ENCODE data around the gene TNRC6C.
"Not testable (repeated sequence)": the region's sequence is repeated elsewhere in the genome, so short reads cannot be mapped to it uniquely, and the experiment has no call there.

Gene TNRC6C

DNA sequence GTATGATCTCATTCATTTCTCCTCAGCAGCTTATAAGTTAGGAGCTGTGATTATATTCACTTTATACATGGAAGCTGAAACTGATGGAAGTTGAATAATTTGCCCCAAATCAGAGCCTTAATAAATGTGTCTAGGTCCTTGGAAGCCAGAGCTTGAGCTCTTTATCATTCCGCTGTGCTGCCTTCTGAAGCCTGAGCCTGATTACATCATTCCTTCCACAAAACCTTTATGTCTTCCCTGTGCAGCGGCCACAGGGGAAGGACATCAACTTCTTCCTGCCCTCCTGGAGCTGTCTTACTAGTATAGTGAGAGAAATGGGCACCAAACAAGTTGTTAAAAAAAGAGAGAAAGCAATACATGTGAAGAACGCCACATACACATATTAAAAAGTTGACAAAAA is 6.8 kb downstream of the TNRC6C start:
- DNase-seq, result no peak

GRCh38 chr17:77966476-77966875 is 8.0 kb downstream of the TNRC6C start:
- DNase-seq, result no peak

- no peak for DNase-seq
Measured at GRCh38 chr17:77968788-77969187, 10.3 kb downstream of the TNRC6C start.

DNA sequence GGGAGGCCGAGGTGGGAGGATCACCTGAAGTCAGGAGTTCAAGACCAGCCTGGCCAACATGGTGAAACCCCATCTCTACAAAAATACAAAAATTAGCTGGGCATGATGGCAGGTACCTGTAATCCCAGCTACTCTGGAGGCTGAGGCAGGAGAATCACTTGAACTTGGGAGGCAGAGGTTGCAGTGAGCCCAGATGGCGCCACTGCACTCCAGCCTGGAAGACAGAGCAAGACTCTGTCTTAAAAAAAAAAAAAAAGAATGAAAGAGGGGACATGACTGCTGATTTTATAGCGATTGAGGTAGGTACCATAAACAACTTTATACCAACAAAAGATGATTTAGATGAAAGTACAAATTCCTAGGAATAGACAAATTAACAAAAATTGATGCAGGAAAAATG is 13.8 kb downstream of the TNRC6C start:
- DNase-seq, result not testable (repeated sequence)

DNA sequence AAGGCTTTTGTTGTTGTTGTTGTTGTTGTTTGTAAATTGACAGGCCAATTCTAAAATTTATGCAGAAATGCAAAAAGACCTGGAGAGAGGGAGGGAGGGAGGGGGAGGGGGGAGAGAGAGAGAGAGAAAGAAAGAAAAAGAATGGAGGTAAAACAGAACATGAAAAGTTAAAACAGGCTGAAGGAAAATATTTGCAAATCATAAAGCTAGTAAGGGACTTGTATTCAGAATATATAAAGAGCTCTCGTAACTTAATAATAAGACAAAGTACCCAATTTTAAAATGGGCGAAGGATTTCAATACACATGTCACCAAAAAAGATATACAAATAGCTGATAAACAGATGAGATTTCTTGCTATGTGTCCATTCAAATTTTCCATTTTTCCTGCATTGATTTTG is 15.4 kb downstream of the TNRC6C start:
- no peak for DNase-seq

DNA sequence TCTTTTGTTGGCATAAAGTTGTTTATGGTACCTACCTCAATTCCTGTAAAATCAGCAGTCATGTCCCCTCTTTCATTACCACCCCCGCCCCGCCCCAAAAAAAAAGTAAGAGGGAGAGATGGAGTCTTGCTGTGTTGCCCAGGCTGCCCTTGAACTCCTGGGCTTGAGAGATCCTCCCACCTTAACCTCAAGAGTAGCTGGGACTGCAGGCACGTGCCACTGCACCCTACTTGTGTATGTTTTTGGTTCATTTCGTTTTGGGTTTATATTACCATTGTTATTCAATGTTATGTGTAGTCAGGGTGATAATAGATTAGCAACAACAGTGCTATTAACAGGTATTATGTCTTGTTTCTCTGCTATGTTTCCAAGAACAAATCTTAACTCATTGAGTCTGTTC is 15.9 kb downstream of the TNRC6C start:
- no peak for DNase-seq

DNA sequence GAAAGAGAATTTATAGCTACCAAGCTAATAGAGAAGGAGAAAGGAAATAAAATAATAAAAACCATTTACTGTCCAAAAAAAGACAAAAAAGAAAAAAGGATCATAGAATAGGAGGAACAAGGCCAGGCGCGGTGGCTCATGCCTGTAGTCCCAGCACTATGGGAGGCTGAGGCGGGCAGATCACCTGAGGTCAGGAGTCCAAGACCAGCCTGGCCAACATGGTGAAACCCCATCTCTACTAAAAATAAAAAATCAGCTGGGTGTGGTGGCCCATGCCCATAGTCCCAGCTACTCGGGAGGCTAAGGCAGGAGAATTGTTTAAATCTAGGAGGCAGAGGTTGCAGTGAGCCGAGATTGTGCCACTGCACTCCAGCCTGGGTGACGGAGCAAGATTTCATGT is 23.9 kb downstream of the TNRC6C start:
- DNase-seq, result not testable (repeated sequence)

GRCh38 chr17:77990301-77990700 is 31.8 kb downstream of the TNRC6C start:
- DNase-seq, result no peak

- not testable (repeated sequence) for DNase-seq
Measured at GRCh38 chr17:77993735-77994134, 35.2 kb downstream of the TNRC6C start.

GRCh38 chr17:77995146-77995852 is 36.8 kb downstream of the TNRC6C start:
- peak; percentile 18 for DNase-seq

DNA sequence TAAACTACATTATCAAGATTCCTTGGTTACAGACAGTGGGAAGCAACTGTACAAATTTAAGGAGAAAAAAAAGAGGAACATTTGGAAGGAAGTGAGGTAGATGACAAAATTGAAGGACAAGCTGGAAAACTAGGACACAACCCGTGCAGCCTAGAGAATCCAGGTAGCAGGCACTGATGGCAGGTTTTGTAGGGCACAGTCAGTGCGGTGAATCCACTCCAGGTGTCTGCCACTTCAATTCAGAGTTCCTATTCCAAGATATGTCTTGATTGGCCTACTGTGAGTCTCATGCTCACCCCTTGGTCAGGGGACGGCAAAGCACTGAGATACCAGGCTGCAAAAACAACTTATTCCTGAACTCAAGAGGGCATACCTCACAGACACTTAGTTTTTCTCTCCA is 37.8 kb downstream of the TNRC6C start:
- DNase-seq, result no peak

DNA sequence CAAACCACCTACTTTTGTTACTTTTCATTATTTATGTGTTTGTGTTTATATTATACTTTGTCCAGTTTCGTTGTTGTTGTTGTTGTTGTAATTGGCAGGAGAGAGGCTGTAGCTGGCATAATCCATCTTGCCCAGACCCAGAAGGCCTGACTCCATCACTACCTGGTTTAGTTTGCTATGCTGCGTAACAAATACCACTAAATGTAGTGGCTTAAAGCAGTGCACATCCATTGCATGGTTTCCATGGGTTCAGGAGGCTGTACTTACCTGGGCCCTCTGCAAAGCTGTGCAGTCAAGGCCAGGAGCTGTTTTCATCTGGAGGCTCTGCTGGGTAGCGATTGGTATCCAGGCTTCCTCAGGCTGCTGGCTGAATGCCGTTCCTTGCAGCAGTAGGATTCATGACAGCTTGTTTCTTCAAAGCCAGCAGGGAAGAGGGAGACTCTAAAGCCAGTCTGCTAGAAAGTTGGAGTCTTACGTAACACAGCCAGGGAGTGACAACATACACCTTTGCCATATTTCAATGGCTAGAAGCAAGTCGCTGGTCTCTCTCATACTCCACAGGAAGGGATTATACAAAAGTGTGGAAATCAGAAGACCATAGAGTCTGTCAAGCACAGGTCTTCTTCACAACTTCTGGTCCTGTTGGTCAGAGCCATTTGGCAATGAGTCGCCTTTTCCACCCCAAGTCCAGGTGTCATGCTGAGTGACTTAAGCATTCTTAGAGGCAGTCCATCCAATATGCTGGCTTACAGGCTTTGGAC is 41.1 kb downstream of the TNRC6C start:
- no peak for DNase-seq

DNA sequence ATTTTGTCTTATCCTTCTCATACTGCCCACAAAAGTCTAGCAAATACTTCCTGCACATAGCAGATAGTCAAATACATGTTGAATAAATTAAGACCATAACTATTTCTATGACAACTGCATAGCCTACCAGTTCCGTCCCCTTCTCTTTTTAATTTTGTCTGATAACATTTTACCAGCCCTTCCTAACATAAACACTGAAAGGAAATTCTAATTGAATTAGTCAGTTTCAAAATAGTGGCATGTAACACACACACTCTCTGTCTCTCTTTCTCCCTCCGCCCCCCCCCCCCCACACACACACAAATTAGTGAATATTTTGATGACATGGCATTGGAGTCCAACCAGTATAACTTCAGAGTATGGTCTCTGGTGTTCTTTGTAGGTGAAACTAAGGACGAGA is 41.8 kb downstream of the TNRC6C start:
- no peak for DNase-seq

- DNase-seq, result no peak
Measured at GRCh38 chr17:78001182-78001581, 42.7 kb downstream of the TNRC6C start.

- DNase-seq, result no peak
Measured at GRCh38 chr17:78001612-78002011, 43.1 kb downstream of the TNRC6C start.

DNA sequence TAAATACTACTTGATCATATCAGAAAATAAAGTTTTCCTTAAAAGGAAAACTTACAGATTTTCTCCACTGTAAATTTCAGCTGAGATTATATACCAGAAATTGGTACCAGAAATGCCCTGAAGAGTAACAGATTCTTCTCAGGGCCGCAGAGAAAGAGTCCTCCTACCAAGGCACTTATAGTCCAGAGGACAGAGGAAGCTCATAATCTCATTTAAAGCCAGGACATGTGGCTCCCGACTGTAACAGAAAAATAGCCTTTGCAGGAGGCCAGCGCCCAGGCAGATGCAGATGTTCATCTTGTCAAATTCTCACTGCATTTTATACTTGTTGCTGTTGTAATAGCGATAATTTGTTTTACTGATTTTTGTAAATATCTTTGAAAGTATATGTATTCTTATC is 43.7 kb downstream of the TNRC6C start:
- DNase-seq, result no peak

GRCh38 chr17:78005452-78006171 is 47.1 kb downstream of the TNRC6C start:
- DNase-seq, result no peak

DNA sequence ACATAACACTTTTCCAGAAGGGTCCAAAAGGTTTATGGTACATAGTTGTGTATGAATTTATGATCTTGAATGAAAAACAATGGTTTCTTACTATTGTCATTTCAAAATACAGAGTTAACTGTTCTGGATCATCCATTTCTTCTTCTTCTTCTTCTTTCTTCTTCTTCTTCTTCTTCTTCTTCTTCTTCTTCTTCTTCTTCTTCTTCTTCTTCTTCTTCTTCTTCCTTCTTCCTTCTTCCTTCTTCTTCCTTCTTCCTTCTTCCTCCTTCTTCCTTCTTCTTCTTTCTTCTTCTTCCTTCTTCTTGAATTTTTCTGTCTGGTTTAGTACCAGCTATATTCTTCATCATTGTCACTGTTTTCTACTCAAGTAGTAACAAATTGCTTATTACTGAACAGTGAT is 47.8 kb downstream of the TNRC6C start:
- no peak for DNase-seq

GRCh38 chr17:78007647-78008046 is 49.1 kb downstream of the TNRC6C start:
- DNase-seq, result no peak

DNA sequence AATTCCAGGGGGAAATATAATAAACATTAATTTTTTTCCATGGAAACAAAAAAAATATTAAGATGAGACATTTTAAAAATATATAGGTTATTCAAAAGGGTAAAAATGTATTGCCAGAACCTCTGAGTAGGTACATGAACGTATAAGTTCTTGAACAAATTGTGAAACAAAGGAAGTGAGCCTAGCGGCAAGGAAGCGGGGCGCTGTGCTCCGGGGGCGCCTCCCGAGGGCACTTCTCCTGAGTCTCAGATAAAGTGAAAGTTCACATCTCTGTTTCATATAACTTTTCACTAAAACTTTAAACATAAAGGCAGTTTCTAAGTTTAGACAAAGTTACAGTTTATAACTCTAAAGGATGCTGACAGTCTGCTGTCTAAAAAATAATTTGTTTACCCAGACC is 52.3 kb downstream of the TNRC6C start:
- DNase-seq, result no peak

- no peak for DNase-seq
Measured at GRCh38 chr17:78012428-78012827, 53.9 kb downstream of the TNRC6C start.

DNA sequence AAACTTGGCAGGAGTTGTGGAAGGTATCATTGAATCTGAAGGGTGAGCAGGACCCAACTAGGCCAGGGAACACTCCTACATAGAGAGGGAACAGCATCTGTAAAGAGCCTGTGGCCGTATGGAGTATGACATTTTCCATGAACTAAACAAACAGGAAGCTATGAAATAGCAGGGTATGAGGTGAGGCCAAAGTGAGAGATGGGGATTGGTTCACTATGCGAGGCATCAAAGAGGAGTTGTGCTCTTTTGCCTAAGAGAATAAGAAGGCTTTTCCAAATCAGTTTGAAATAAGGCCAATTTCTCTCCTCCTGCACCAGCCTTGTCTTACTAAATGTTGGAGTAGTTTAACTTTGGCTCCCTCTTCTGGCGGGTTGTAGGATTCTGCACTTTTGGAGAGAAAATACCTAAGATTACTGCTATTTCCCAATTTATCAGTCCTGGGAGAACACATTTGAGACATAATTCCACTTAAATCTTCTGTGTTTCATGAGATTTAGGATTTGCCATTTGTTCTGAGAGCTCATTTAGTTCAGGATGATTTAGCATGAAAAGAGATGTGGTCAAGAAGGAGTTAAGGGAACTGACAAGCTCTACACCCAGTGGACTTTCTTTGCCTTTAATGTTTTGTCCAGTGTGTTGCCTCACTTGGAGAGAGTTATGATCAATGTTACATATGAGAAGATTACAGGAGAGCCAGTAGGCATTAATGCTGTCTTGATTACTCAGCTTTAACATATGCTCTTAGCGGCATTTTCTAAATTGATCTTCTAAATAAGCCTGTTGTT is 55.4 kb downstream of the TNRC6C start:
- DNase-seq, result peak; percentile 87

GRCh38 chr17:78014646-78015045 is 56.1 kb downstream of the TNRC6C start:
- no peak for DNase-seq

Measured in midbrain (tissue), 1 donor.